GM12874 (cell line): ENCODE results near the gene WBP4.
A peak's percentile ranks its signal among the peaks of the same experiment; 100 is the strongest.

Experiments used
- CTCF ChIP-seq: IDR thresholded peaks from 2 replicates; pipeline ENCODE4 v1.5.1; 2011; ENCODE audit warnings: low read depth, mild to moderate bottlenecking, control low read depth, low read length, moderate library complexity; ENCODE audit not compliant: insufficient read depth

The WBP4 gene

GRCh38 chr13:41053384-41053826 is 7.9 kb upstream of the WBP4 start:
- no peak for TF ChIP-seq CTCF

- TF ChIP-seq CTCF: peak; percentile 24; the same call in 1 of the 2 replicates
Observed at GRCh38 chr13:41054212-41054877, 7.0 kb upstream of the WBP4 start.

GRCh38 chr13:41054919-41055619 is 6.2 kb upstream of the WBP4 start:
- TF ChIP-seq CTCF: peak; percentile 31; the same call in 1 of the 2 replicates

GRCh38 chr13:41056194-41056593 is 5.1 kb upstream of the WBP4 start:
- TF ChIP-seq CTCF: no peak

GRCh38 chr13:41056826-41057711 is 4.2 kb upstream of the WBP4 start:
- no peak for TF ChIP-seq CTCF

GRCh38 chr13:41058295-41059070 is 2.8 kb upstream of the WBP4 start:
- no peak for TF ChIP-seq CTCF
